ENCODE results near the gene HECTD4.

HECTD4 gene

DNA sequence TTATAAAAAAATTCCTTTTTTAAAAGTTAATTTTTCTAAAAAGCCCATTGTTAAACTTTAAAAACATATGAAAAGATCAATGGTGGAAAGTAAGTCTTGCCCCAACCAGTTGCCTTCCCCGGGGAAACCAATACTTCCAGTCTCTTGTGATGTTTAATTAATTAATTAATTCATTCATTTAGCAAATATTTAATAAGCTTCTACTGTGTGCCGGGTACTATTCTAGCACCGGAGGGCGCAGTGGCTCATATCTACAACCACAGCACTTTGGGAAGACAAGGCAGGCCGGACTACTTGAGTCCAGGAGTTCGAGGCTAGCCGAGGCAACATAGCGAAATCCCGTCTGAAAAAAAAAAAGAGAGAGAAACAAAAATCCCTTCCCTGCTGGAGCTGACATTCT lies 87.4 kb downstream of the HECTD4 start:
- no peaks in the 10 kb centered on the region for H4K20me1 ChIP-seq (ENCODE audit: insufficient read depth, low read length)
- H3K9ac ChIP-seq (ENCODE audit: low read length): no peak overlapping the region
- TF ChIP-seq EZH2 (IDR thresholded peaks at IDR 0.05; ENCODE audit: borderline replicate concordance, low read length): no peak
- TF ChIP-seq, protein P1, sequence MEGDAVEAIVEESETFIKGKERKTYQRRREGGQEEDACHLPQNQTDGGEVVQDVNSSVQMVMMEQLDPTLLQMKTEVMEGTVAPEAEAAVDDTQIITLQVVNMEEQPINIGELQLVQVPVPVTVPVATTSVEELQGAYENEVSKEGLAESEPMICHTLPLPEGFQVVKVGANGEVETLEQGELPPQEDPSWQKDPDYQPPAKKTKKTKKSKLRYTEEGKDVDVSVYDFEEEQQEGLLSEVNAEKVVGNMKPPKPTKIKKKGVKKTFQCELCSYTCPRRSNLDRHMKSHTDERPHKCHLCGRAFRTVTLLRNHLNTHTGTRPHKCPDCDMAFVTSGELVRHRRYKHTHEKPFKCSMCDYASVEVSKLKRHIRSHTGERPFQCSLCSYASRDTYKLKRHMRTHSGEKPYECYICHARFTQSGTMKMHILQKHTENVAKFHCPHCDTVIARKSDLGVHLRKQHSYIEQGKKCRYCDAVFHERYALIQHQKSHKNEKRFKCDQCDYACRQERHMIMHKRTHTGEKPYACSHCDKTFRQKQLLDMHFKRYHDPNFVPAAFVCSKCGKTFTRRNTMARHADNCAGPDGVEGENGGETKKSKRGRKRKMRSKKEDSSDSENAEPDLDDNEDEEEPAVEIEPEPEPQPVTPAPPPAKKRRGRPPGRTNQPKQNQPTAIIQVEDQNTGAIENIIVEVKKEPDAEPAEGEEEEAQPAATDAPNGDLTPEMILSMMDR (IDR thresholded peaks at IDR 0.05; ENCODE audit: low read length): 0 out of 2 replicates have a peak, but pooled peaks have one; percentile 19
- no peak overlapping the region for H2AFZ ChIP-seq (ENCODE audit: low read length)
- no peaks in the 10 kb centered on the region for H3K27me3 ChIP-seq (ENCODE audit: insufficient read depth, low read length)
- H3K27ac ChIP-seq (ENCODE audit: low read depth, low read length, poor library complexity, severe bottlenecking): no peak overlapping the region
- no peak overlapping the region for H3K4me2 ChIP-seq (ENCODE audit: low read length)
- no peaks in the 10 kb centered on the region for H3K79me2 ChIP-seq (ENCODE audit: insufficient read depth, low read length)
- H3K4me3 ChIP-seq (ENCODE audit: low read depth, low read length, poor library complexity, severe bottlenecking): no peak overlapping the region
- H3K36me3 ChIP-seq (ENCODE audit: insufficient read depth, low read length): peaks cover 42% of the 10 kb centered on the region
- H3K9me3 ChIP-seq (ENCODE audit: low read length): peaks cover 9% of the 10 kb centered on the region; the same call in 1 of the 2 replicates
- H3F3A ChIP-seq (ENCODE audit: insufficient read depth, low read length): no peaks in the 10 kb centered on the region
- no peaks in the 10 kb centered on the region for H3K4me1 ChIP-seq (ENCODE audit: insufficient read depth, low read length, severe bottlenecking)
- no peaks in the 10 kb centered on the region for H3K9me2 ChIP-seq (ENCODE audit: low read depth, low read length)

DNA sequence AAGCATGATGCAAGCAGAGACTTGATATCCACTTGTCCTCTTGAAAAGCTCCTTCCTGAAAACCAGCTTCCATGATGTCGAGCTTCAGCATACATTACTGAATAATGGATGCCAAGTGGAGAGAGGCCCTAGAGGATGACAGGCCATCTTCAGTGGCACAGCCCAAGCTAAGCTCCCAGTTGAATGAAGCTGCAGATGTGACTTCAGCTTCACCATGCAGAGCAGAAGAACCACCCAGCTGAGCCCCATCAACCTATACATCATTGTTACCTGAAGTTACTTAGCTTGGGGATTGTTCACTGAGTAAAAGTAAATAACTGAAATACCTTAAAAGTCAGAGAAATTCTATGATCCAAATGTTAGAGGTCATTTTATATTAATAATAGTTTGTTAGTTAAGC lies 93.6 kb downstream of the HECTD4 start:
- no peak overlapping the region for H2AFZ ChIP-seq (ENCODE audit: low read length)
- H3K9me3 ChIP-seq (ENCODE audit: low read length): peaks cover 7% of the 10 kb centered on the region; the same call in 1 of the 2 replicates
- H3K9ac ChIP-seq (ENCODE audit: low read length): no peak overlapping the region
- H3K36me3 ChIP-seq (ENCODE audit: insufficient read depth, low read length): peaks cover 32% of the 10 kb centered on the region
- TF ChIP-seq, protein P1 (IDR thresholded peaks at IDR 0.05; ENCODE audit: low read length): no peak
- no peak for TF ChIP-seq EZH2 (IDR thresholded peaks at IDR 0.05; ENCODE audit: borderline replicate concordance, low read length)
- H3K27ac ChIP-seq (ENCODE audit: low read depth, low read length, poor library complexity, severe bottlenecking): no peak overlapping the region
- H3K9me2 ChIP-seq (ENCODE audit: low read depth, low read length): no peaks in the 10 kb centered on the region
- no peaks in the 10 kb centered on the region for H4K20me1 ChIP-seq (ENCODE audit: insufficient read depth, low read length)
- H3F3A ChIP-seq (ENCODE audit: insufficient read depth, low read length): no peaks in the 10 kb centered on the region
- no peak overlapping the region for H3K4me2 ChIP-seq (ENCODE audit: low read length)
- no peaks in the 10 kb centered on the region for H3K27me3 ChIP-seq (ENCODE audit: insufficient read depth, low read length)
- no peak overlapping the region for H3K4me3 ChIP-seq (ENCODE audit: low read depth, low read length, poor library complexity, severe bottlenecking)
- no peaks in the 10 kb centered on the region for H3K4me1 ChIP-seq (ENCODE audit: insufficient read depth, low read length, severe bottlenecking)
- no peaks in the 10 kb centered on the region for H3K79me2 ChIP-seq (ENCODE audit: insufficient read depth, low read length)

DNA sequence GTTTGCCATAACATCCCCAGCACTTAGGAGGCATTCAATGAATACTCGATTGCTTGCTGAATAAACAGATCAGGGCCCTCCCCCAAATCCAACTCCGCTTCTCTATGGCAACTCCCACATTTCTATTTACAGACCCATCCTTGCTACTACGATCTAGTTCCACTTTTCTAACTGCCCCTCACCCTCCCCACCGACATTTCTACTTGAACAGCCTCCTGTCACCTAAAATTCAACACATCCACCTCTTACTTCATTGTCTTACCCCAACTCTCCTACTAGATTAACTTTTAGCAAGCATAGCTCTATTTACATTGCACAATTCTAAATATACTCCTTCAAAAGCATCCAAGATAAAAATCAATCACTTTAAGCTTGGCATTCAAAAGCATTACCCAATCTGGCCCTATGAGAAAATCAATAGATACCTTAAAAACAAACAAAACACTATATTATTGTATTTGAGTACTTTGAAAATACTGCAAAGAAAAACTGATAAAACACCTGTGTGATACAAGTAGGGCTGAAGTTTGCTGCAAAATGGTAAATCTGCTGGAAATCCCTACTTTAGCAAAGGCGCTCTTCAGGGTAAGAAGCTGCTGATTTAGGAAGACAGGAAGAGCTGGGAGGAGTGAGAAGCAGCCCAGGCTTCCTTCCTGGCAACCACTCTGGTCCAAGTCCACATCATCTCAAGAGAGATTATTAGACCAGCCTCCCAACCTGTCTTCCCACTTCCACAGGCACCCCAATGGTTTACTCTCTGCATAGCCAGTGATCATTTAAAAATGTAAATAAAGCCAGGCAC lies 96.4 kb downstream of the HECTD4 start:
- no peaks in the 10 kb centered on the region for H3K9me2 ChIP-seq (ENCODE audit: low read depth, low read length)
- H3K9ac ChIP-seq (ENCODE audit: low read length): no peak overlapping the region
- H3K27ac ChIP-seq (ENCODE audit: low read depth, low read length, poor library complexity, severe bottlenecking): no peak overlapping the region
- H3K27me3 ChIP-seq (ENCODE audit: insufficient read depth, low read length): no peaks in the 10 kb centered on the region
- H3K4me3 ChIP-seq (ENCODE audit: low read depth, low read length, poor library complexity, severe bottlenecking): no peak overlapping the region
- H3K79me2 ChIP-seq (ENCODE audit: insufficient read depth, low read length): no peaks in the 10 kb centered on the region
- H4K20me1 ChIP-seq (ENCODE audit: insufficient read depth, low read length): no peaks in the 10 kb centered on the region
- H3K9me3 ChIP-seq (ENCODE audit: low read length): peaks cover 7% of the 10 kb centered on the region; the same call in 1 of the 2 replicates
- H3K4me1 ChIP-seq (ENCODE audit: insufficient read depth, low read length, severe bottlenecking): no peaks in the 10 kb centered on the region
- peaks cover 25% of the 10 kb centered on the region for H3K36me3 ChIP-seq (ENCODE audit: insufficient read depth, low read length)
- TF ChIP-seq, protein P1 (IDR thresholded peaks at IDR 0.05; ENCODE audit: low read length): no peak
- TF ChIP-seq EZH2 (IDR thresholded peaks at IDR 0.05; ENCODE audit: borderline replicate concordance, low read length): no peak
- no peak overlapping the region for H2AFZ ChIP-seq (ENCODE audit: low read length)
- no peaks in the 10 kb centered on the region for H3F3A ChIP-seq (ENCODE audit: insufficient read depth, low read length)
- H3K4me2 ChIP-seq (ENCODE audit: low read length): no peak overlapping the region
